GM12872 (cell line): ENCODE results near the gene APOL1.

Experiments
- TF ChIP-seq, protein P1 (sequence below): IDR thresholded peaks from 3 replicates; pipeline ENCODE4 v1.5.1; 2011; ENCODE audit warnings: low read depth, mild to moderate bottlenecking, low read length, moderate library complexity; ENCODE audit not compliant: insufficient read depth

The APOL1 gene

DNA sequence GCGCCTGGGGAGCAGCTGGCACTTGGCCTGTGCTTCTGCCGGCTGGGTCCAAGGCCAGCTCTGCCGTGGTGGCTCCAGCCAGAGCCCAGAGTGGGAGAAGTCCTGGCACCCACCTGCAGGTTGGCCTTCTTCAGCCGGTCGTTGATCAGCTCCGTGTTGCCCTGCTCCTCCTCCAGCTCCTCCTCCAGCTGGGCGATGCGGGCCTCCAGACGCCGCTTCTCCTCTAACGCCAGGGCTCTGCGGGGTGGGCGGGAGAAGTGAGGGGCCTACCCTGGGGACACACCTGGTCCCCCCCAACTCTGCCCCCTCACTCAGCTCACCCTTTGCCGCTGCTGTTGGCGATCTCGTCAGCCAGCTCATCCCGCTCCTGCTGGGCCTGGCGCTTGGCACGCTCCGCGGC lies 32.6 kb downstream of the APOL1 start:
- TF ChIP-seq, protein P1, sequence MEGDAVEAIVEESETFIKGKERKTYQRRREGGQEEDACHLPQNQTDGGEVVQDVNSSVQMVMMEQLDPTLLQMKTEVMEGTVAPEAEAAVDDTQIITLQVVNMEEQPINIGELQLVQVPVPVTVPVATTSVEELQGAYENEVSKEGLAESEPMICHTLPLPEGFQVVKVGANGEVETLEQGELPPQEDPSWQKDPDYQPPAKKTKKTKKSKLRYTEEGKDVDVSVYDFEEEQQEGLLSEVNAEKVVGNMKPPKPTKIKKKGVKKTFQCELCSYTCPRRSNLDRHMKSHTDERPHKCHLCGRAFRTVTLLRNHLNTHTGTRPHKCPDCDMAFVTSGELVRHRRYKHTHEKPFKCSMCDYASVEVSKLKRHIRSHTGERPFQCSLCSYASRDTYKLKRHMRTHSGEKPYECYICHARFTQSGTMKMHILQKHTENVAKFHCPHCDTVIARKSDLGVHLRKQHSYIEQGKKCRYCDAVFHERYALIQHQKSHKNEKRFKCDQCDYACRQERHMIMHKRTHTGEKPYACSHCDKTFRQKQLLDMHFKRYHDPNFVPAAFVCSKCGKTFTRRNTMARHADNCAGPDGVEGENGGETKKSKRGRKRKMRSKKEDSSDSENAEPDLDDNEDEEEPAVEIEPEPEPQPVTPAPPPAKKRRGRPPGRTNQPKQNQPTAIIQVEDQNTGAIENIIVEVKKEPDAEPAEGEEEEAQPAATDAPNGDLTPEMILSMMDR = no peak

- TF ChIP-seq, protein P1 = peak; percentile 97
These were observed 33.4 kb downstream of the APOL1 start for GRCh38 chr22:36286096-36286957.

DNA sequence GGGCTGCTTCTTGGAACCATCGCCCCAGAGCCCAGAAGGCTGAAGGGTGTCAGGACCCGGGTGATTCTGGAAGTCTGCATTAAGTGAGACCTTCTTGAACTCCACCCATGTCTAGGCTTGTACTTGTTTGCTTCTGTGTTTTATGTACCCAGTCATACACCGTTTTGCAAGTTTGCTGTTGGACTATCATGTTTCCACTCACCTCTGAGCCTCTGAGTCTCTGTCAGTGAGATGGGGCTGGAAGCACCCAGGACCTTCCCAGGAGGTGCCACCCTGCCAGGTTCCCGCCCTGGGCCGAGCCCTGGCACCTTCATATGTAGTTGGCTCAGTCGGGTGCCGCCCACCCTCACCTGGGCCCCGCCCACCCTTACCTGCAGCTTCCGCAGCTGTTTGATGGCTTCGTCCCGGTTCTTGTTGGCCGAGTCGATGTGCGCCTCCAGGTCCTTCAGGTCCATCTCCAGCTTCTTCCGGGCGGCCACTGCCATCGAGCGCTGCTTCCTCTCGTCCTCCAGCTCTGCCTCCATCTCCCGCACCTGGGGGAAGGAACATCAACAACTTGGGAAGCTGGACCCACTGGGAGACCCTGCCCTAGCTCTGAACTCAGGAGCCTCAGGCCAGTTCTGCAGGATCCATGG lies 35.1 kb downstream of the APOL1 start:
- TF ChIP-seq, protein P1 = no peak

- TF ChIP-seq, protein P1 = no peak
These were observed 35.9 kb downstream of the APOL1 start for GRCh38 chr22:36288571-36289405.

GRCh38 chr22:36289406-36289870 lies 36.5 kb downstream of the APOL1 start:
- TF ChIP-seq, protein P1 = no peak

GRCh38 chr22:36291831-36292740 lies 39.2 kb downstream of the APOL1 start:
- TF ChIP-seq, protein P1 = no peak
